ENCODE data around the gene FAM83G. TPM values are rescaled to one million over a fixed set of nuclear protein-coding genes. Genes with fewer than 3 reads are reported as not detected.

Gene FAM83G
- total RNA-seq, 1 experiment from 2014 or later, result 38.7 TPM

- H3K9me3 Mint-ChIP-seq, result no peaks in the 10 kb centered on the region
- Histone ChIP-seq H2AK5ac (ENCODE audit: insufficient read length, low read length) (no peak overlapping the region), H2BK5ac (ENCODE audit: insufficient read length, low read length) (no peak overlapping the region), H3K56ac (ENCODE audit: insufficient read length, low read depth, low read length) (no peak overlapping the region), H2BK12ac (ENCODE audit: insufficient read length, low read depth, low read length) (no peak overlapping the region), H3K4ac (ENCODE audit: low read depth, low read length) (no peak overlapping the region), H2BK120ac (ENCODE audit: low read depth, low read length, poor library complexity, severe bottlenecking) (no peak overlapping the region), H2AFZ (ENCODE audit: low read length) (no peak overlapping the region), H3K27me3 (ENCODE audit: insufficient read depth, low read length) (no peaks in the 10 kb centered on the region), H4K20me1 (ENCODE audit: control insufficient read depth, insufficient read depth, insufficient read length) (no peaks in the 10 kb centered on the region), H3T11ph (ENCODE audit: low read length) (no peak overlapping the region), H3K79me1 (ENCODE audit: insufficient read depth, low read depth, low read length, poor library complexity, severe bottlenecking) (no peaks in the 10 kb centered on the region), H3K18ac (ENCODE audit: insufficient read length, low read depth, low read length) (no peak overlapping the region), H4K5ac (ENCODE audit: insufficient read length, low read depth, low read length) (no peak overlapping the region), H3K23ac (ENCODE audit: insufficient read length, low read depth, low read length) (no peak overlapping the region), H3K79me2 (ENCODE audit: insufficient read depth, low read length) (no peaks in the 10 kb centered on the region), H2BK20ac (ENCODE audit: low read depth, low read length, poor library complexity, severe bottlenecking) (no peak overlapping the region), H3K27ac (ENCODE audit: insufficient read length, low read depth, low read length) (no peak overlapping the region), H3K23me2 (ENCODE audit: insufficient read length, low read depth, low read length, poor library complexity, severe bottlenecking) (no peaks in the 10 kb centered on the region), H3K9ac (ENCODE audit: extremely low read depth, insufficient read length, low read length) (no peak overlapping the region), H4K8ac (replicated peaks; ENCODE audit: insufficient read length, low read depth, low read length) (no peak overlapping the region), H3K4me1 (ENCODE audit: insufficient read depth, low read length) (no peaks in the 10 kb centered on the region), H3K4me2 (ENCODE audit: insufficient read depth, insufficient read length, low read length) (no peak overlapping the region), H3K9me3 (ENCODE audit: control insufficient read depth, low read depth, low read length) (no peaks in the 10 kb centered on the region), H4K91ac (ENCODE audit: insufficient read length, low read depth, low read length) (no peak overlapping the region), H2BK15ac (ENCODE audit: low read depth, low read length) (no peak overlapping the region), H3K14ac (ENCODE audit: insufficient read depth, low read length) (no peak overlapping the region)
- H3K27ac Mint-ChIP-seq, result no peak overlapping the region
- H3K4me1 Mint-ChIP-seq, result peaks cover 5 to 8% of the 10 kb centered on the region in 2 experiments; a peak in 2 of 4 replicates
- no peak for TF ChIP-seq CTCF (conservative IDR thresholded peaks at IDR 0.05)
- no peak overlapping the region for H3K4me3 Mint-ChIP-seq
- H3K36me3 Mint-ChIP-seq (ENCODE audit: insufficient read depth in 1 of 3, low read depth in 3 of 3), result no peaks in the 10 kb centered on the region
- DNase-seq, result no peak
- WGBS (ENCODE audit: extremely low coverage, insufficient read length, low lambda C conversion rate), result no CpG with 5 or more reads among the region's 6 CpGs
- no peaks in the 10 kb centered on the region; the same call in 1 of the 2 replicates for H3K27me3 Mint-ChIP-seq (ENCODE audit: low read depth)
Observed at GRCh38 chr17:18955009-18955408, 49.6 kb downstream of the FAM83G start.
